Calu3 (cell line): Measurements from ENCODE around the gene ETF1. TPM values are rescaled to one million over a fixed set of nuclear protein-coding genes. Genes with fewer than 3 reads are reported as not detected.
A peak's percentile ranks its signal among the peaks of the same experiment; 100 is the strongest.

Experiments
- BruUV-seq: library from RNA; stranded (reverse); fragments of 400-500 nt; replicated peaks from 2 replicates; lab custom pipeline; 2021; lab: Mats Ljungman, UMichigan
- CTCF ChIA-PET: fragments of 300-600 bp; sonication (Branson Sonifier 250); formaldehyde crosslinking; loops from one replicate; lab custom pipeline; 2022; ENCODE audit warnings: antibody characterized with exemption; lab: Charles Lee
- DNase-seq: peaks from one replicate; pipeline ENCODE4 v3.0.0; 2022
- H3K27ac Mint-ChIP-seq: one replicate; pipeline ENCODE4 v1.8.0; 2022; ENCODE audit warnings: mixed read lengths; ENCODE audit not compliant: unreplicated experiment
- H3K27me3 Mint-ChIP-seq: one replicate; pipeline ENCODE4 v1.8.0; 2022; ENCODE audit warnings: mixed read lengths; ENCODE audit not compliant: unreplicated experiment
- H3K36me3 Mint-ChIP-seq: one replicate; pipeline ENCODE4 v1.8.0; 2022; ENCODE audit warnings: mild to moderate bottlenecking, moderate library complexity, mixed read lengths; ENCODE audit not compliant: insufficient read depth, unreplicated experiment
- H3K4me1 Mint-ChIP-seq: one replicate; pipeline ENCODE4 v1.8.0; 2022; ENCODE audit warnings: mild to moderate bottlenecking, low read depth, mixed read lengths; ENCODE audit not compliant: unreplicated experiment
- H3K4me3 Mint-ChIP-seq: one replicate; pipeline ENCODE4 v1.8.0; 2022; ENCODE audit warnings: mild to moderate bottlenecking, low read depth, moderate library complexity, mixed read lengths; ENCODE audit not compliant: unreplicated experiment
- H3K9me3 Mint-ChIP-seq: one replicate; pipeline ENCODE4 v1.8.0; 2022; ENCODE audit warnings: low read depth, mixed read lengths; ENCODE audit not compliant: unreplicated experiment
- intact Hi-C: fragments of 100-400 bp; cut with micrococcal nuclease; formaldehyde crosslinking; loops from one replicate; pipeline ENCODE4 v1.10.0; 2022; ENCODE audit not compliant: unreplicated experiment
- total RNA-seq: library from RNA; stranded (reverse); gene quantifications from 2 replicates; pipeline ENCODE4 v1.2.3, GENCODE V29; 2022
- TF ChIP-seq, protein P1 (sequence below): fragments of 200-600 bp; IDR thresholded peaks from one replicate; pipeline ENCODE4 v1.8.0; 2022; ENCODE audit warnings: antibody characterized with exemption; ENCODE audit not compliant: unreplicated experiment

The ETF1 gene
- total RNA-seq, 1 experiment from 2014 or later: 164 TPM

- TF ChIP-seq, protein P1, sequence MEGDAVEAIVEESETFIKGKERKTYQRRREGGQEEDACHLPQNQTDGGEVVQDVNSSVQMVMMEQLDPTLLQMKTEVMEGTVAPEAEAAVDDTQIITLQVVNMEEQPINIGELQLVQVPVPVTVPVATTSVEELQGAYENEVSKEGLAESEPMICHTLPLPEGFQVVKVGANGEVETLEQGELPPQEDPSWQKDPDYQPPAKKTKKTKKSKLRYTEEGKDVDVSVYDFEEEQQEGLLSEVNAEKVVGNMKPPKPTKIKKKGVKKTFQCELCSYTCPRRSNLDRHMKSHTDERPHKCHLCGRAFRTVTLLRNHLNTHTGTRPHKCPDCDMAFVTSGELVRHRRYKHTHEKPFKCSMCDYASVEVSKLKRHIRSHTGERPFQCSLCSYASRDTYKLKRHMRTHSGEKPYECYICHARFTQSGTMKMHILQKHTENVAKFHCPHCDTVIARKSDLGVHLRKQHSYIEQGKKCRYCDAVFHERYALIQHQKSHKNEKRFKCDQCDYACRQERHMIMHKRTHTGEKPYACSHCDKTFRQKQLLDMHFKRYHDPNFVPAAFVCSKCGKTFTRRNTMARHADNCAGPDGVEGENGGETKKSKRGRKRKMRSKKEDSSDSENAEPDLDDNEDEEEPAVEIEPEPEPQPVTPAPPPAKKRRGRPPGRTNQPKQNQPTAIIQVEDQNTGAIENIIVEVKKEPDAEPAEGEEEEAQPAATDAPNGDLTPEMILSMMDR: no peak
- Mint-ChIP-seq H3K4me1 (peaks cover 25% of the 10 kb centered on the region), H3K36me3 (peaks cover 48% of the 10 kb centered on the region), H3K27ac (no peak overlapping the region), H3K27me3 (no peaks in the 10 kb centered on the region), H3K9me3 (no peaks in the 10 kb centered on the region), H3K4me3 (no peak overlapping the region)
- intact Hi-C loops: no loop called here
- BruUV-seq: no TSS peak
- DNase-seq: no peak
- CTCF ChIA-PET: interaction anchor here (0.6 kb wide), 1 partner anchor 13 kb away, joined by 4 read pairs; no protein-coding TSS in a partner anchor
Observed at GRCh38 chr5:138536215-138536614, 6.8 kb downstream of the ETF1 start.

- H3K27ac Mint-ChIP-seq: no peak overlapping the region
- CTCF ChIA-PET: interaction anchor here (0.7 to 0.8 kb wide), 3 partner anchors 9 to 50 kb away, joined by 3 to 4 read pairs (median 3); no protein-coding TSS in a partner anchor
- peaks cover 36% of the 10 kb centered on the region for H3K4me1 Mint-ChIP-seq
- DNase-seq: no peak
- intact Hi-C loops: no loop called here
- H3K27me3 Mint-ChIP-seq: no peaks in the 10 kb centered on the region
- no peak overlapping the region for H3K4me3 Mint-ChIP-seq
- no TSS peak for BruUV-seq
- H3K9me3 Mint-ChIP-seq: no peaks in the 10 kb centered on the region
- TF ChIP-seq, protein P1: no peak
- peaks cover 54% of the 10 kb centered on the region for H3K36me3 Mint-ChIP-seq
Observed at GRCh38 chr5:138533973-138534941, 8.8 kb downstream of the ETF1 start.

- H3K36me3 Mint-ChIP-seq: peaks cover 48% of the 10 kb centered on the region
- CTCF ChIA-PET: interaction anchor here (1.9 kb wide), 1 partner anchor 26 kb away, joined by 5 read pairs; no protein-coding TSS in a partner anchor
- intact Hi-C loops: no loop called here
Observed at GRCh38 chr5:138529812-138530211, 13.2 kb downstream of the ETF1 start.

DNA sequence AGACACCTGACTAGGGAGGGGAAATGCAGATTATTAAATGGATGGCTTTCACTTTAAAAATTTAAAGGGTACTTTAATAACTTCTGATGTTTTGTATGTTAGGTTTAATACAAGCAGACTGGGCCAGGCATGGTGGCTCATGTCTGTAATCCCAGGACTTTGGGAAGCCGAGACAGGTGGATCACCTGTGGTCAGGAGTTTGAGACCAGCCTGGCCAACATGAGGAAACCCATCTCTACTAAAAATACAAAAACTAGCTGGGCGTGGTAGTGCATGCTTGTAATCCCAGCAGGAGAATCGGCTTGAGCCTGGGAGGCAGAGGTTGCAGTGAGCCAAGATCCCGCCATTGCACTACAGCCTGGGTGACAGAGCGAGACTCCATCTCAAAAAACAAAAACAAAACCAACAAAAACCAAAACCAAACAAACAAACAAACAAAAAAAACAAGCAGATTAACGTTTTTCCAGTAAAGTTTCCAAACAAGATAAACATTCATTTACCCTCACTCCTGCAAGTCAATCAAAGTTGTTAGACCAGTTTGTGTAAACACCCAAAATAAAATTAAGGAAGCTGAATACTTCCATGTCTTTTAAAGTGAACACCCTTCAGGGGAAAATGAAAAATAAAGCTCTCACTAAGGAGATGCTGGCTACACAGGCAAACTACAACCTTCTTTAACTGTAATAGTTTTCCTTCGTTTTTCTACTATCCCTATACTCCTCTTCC is 14.1 kb downstream of the ETF1 start:
- Mint-ChIP-seq H3K27ac (peak overlapping the region; percentile 17), H3K4me3 (peak overlapping the region; percentile 4), H3K4me1 (peaks cover 50% of the 10 kb centered on the region), H3K36me3 (peaks cover 41% of the 10 kb centered on the region), H3K27me3 (no peaks in the 10 kb centered on the region), H3K9me3 (no peaks in the 10 kb centered on the region)
- intact Hi-C loops: no loop called here
- no TSS peak for BruUV-seq
- TF ChIP-seq, protein P1: no peak
- CTCF ChIA-PET: interaction anchor here (1.9 kb wide), 1 partner anchor 25 kb away, joined by 5 read pairs; no protein-coding TSS in a partner anchor
- no peak for DNase-seq

More at GRCh38 chr5:138529812-138530211, 13.2 kb downstream of the ETF1 start:
- BruUV-seq: no TSS peak
- Mint-ChIP-seq H3K9me3 (no peaks in the 10 kb centered on the region), H3K4me1 (peaks cover 50% of the 10 kb centered on the region), H3K4me3 (peak overlapping the region; percentile 4), H3K27me3 (no peaks in the 10 kb centered on the region), H3K27ac (no peak overlapping the region)
- no peak for DNase-seq
- TF ChIP-seq, protein P1: no peak
